K562 (cell line): ENCODE measurements around the gene SLC25A21. TPM values are rescaled to one million over a fixed set of nuclear protein-coding genes. Genes with fewer than 3 reads are reported as not detected.

Source experiments
- ATAC-seq: fragments of 200-7000 bp; cut with Tn5 transposase; 3 replicates; pipeline ENCODE4 v1.9.1; 2020; ENCODE audit warnings: moderate library complexity
- BruUV-seq: library from RNA; stranded (reverse); fragments of 400-500 nt; replicated peaks from 2 replicates; lab custom pipeline; 2021; lab: Mats Ljungman, UMichigan
- CTCF ChIA-PET: fragments of 300-600 bp; formaldehyde crosslinking; extraction: SDS; loops from one replicate; lab custom pipeline; 2021; ENCODE audit warnings: low intra/inter-chr PET ratio; lab: Yijun Ruan, JAX
- POLR2A ChIA-PET: fragments of 300-600, 350-650 bp; sonication (Branson Sonifier 250); formaldehyde crosslinking; extraction: SDS; loops from one replicate; lab custom pipeline; 2021; ENCODE audit warnings: antibody characterized with exemption, inconsistent platforms; lab: Yijun Ruan, JAX
- DNase-seq, 4 experiments: peaks; one replicate each; pipeline versions ENCODE4 v3.0.0 to v3.0.0-alpha.2; 2011 to 2018; ENCODE audit warnings: low spot score in 3 of 4, mixed read lengths in 3 of 4; ENCODE audit errors: extremely low read depth in 1 of 4
- FAIRE-seq: peaks from 2 replicates; lab custom pipeline; 2011; peaks lifted over from hg19 to GRCh38; lab: Jason Lieb, UNC
- H2AFZ ChIP-seq: 2 replicates; pipeline ENCODE4 v1.6.0; 2011; ENCODE audit warnings: low read depth, low read length, control low read depth, inconsistent platforms
- H3K27ac ChIP-seq: fragments of 200-600 bp; 3 replicates; pipeline ENCODE4 v1.8.0; 2011; ENCODE audit warnings: low read depth, mild to moderate bottlenecking, control low read depth, inconsistent platforms, low read length, moderate library complexity, mixed read lengths; ENCODE audit errors: extremely low read depth
- H3K27me3 ChIP-seq, 2 experiments: fragments of 300-600 bp in 1 of 2; 2 replicates in 1 of 2; 3 replicates in 1 of 2; pipeline versions ENCODE4 v1.6.0 to v1.8.0; 2011; ENCODE audit warnings: inconsistent platforms in 2 of 2, low read length in 2 of 2, mild to moderate bottlenecking in 1 of 2, mixed read lengths in 1 of 2, moderate library complexity in 1 of 2; ENCODE audit not compliant: control insufficient read depth in 2 of 2, insufficient read depth in 2 of 2
- H3K36me3 ChIP-seq: fragments of 300-600 bp; 3 replicates; pipeline ENCODE4 v1.8.0; 2011; ENCODE audit warnings: mild to moderate bottlenecking, low read length, inconsistent platforms; ENCODE audit not compliant: control insufficient read depth, insufficient read depth
- H3K4me1 ChIP-seq, 2 experiments: fragments of 200-600 bp in 1 of 2; replicated peaks in 1 of 2; 2 replicates in 1 of 2; 3 replicates in 1 of 2; pipeline versions ENCODE4 v1.5.1 to v1.8.0; 2011; ENCODE audit warnings: inconsistent platforms in 2 of 2, low read length in 2 of 2, mild to moderate bottlenecking in 1 of 2, mixed read lengths in 1 of 2, moderate library complexity in 1 of 2; ENCODE audit not compliant: control insufficient read depth in 2 of 2, insufficient read depth in 2 of 2
- H3K4me2 ChIP-seq: 2 replicates; pipeline ENCODE4 v1.6.1; 2011; ENCODE audit warnings: low read length, control low read depth, inconsistent platforms, mixed read lengths; ENCODE audit not compliant: insufficient read depth
- H3K4me3 ChIP-seq: fragments of 200-600 bp; sonication (generic), shearing (Covaris generic); 2 replicates; pipeline ENCODE4 v1.5.1; 2016; ENCODE audit warnings: control low read depth, inconsistent platforms
- H3K79me2 ChIP-seq: fragments of 200-600 bp; 3 replicates; pipeline ENCODE4 v1.8.0; 2011; ENCODE audit warnings: low read length, inconsistent platforms; ENCODE audit not compliant: control insufficient read depth, insufficient read depth
- H3K9ac ChIP-seq, 2 experiments: 2 replicates each; pipeline versions ENCODE4 v1.6.0 to v1.6.1; 2011; ENCODE audit warnings: low read depth in 2 of 2, low read length in 2 of 2, control low read depth in 1 of 2, inconsistent platforms in 1 of 2, mild to moderate bottlenecking in 1 of 2, mixed read lengths in 1 of 2; ENCODE audit not compliant: insufficient read depth in 1 of 2
- H3K9me1 ChIP-seq: one replicate; pipeline ENCODE4 v1.6.0; 2011; ENCODE audit warnings: inconsistent platforms, mild to moderate bottlenecking, low read length, moderate library complexity; ENCODE audit not compliant: control insufficient read depth, insufficient read depth
- H3K9me3 ChIP-seq: replicated peaks from 2 replicates; pipeline ENCODE4 v1.5.1; 2011; ENCODE audit warnings: low read depth, low read length, inconsistent platforms; ENCODE audit not compliant: control insufficient read depth, insufficient read depth
- H4K20me1 ChIP-seq: replicated peaks from 2 replicates; pipeline ENCODE4 v1.6.1; 2011; ENCODE audit warnings: low read length, inconsistent platforms, mixed read lengths; ENCODE audit not compliant: control insufficient read depth, insufficient read depth
- ARID1B ChIP-seq: fragments of 450-650 bp; IDR thresholded peaks from 2 replicates; pipeline ENCODE4 v1.6.1; 2016; ENCODE audit warnings: antibody characterized with exemption, mild to moderate bottlenecking, inconsistent platforms
- CCAR2 ChIP-seq: fragments of 200-400 bp; formaldehyde crosslinking; IDR thresholded peaks from 2 replicates; pipeline ENCODE4 v1.6.1; 2017; ENCODE audit warnings: mild to moderate bottlenecking, low read depth, low read length
- CSDE1 ChIP-seq, 2 experiments: fragments of 450-650 bp; IDR thresholded peaks; 2 replicates each; pipeline ENCODE4 v1.6.1; 2016; ENCODE audit warnings: mild to moderate bottlenecking in 1 of 2
- E2F5 ChIP-seq: sonication (generic); formaldehyde crosslinking; IDR thresholded peaks from 2 replicates; pipeline ENCODE4 v1.8.0; 2022; ENCODE audit warnings: mild to moderate bottlenecking, missing genetic modification reagents
- E2F8 ChIP-seq: fragments of 450-650 bp; IDR thresholded peaks from 2 replicates; pipeline ENCODE4 v1.7.1; 2018; ENCODE audit warnings: mild to moderate bottlenecking, low read depth; ENCODE audit not compliant: partially characterized antibody
- FOXK2 ChIP-seq, 2 experiments: fragments of 450-650 bp; IDR thresholded peaks in 1 of 2; conservative IDR thresholded peaks in 1 of 2; 2 replicates each; pipeline ENCODE4 v1.6.1; 2016; ENCODE audit warnings: low read depth in 2 of 2, mild to moderate bottlenecking in 1 of 2
- JUND ChIP-seq, 2 experiments: IDR thresholded peaks; 2 replicates in 1 of 2; 3 replicates in 1 of 2; pipeline ENCODE4 v1.6.1; 2011; ENCODE audit warnings: borderline replicate concordance in 2 of 2, low read depth in 2 of 2, low read length in 2 of 2, improper control_type of control experiment in 1 of 2, missing biosample characterization in 1 of 2, missing genetic modification characterization in 1 of 2, missing genetic modification reagents in 1 of 2
- RBM22 ChIP-seq: fragments of 200-400 bp; formaldehyde crosslinking; IDR thresholded peaks from 2 replicates; pipeline ENCODE4 v1.6.1; 2018; ENCODE audit warnings: low read length, low read depth; ENCODE audit not compliant: poor library complexity, severe bottlenecking
- SMARCA4 ChIP-seq: fragments of 450-650 bp; IDR thresholded peaks from 2 replicates; pipeline ENCODE4 v1.6.1; 2016
- ZNF133 ChIP-seq: fragments of 250-450 bp; sonication (Bioruptor Pico); IDR thresholded peaks from 2 replicates; pipeline ENCODE4 v1.4.0; 2020; ENCODE audit warnings: mild to moderate bottlenecking
- ZNF592 ChIP-seq: fragments of 450-650 bp; IDR thresholded peaks from 2 replicates; pipeline ENCODE4 v1.6.1; 2017; ENCODE audit warnings: antibody characterized with exemption, mild to moderate bottlenecking
- ZNF717 ChIP-seq: fragments of 250-450 bp; sonication (Bioruptor Pico); IDR thresholded peaks from 2 replicates; pipeline ENCODE4 v1.5.0; 2021
- WGBS: fragments of 100-300 bp; shearing (Covaris generic); methylation state at CpG from one replicate; pipeline ENCODE4 v1.1.6; 2016; ENCODE audit warnings: low coverage, mixed read lengths; ENCODE audit not compliant: insufficient coverage; ENCODE audit errors: missing lambda C conversion rate; 5-methylcytosine and 5-hydroxymethylcytosine counted together
- in situ Hi-C: fragments of 300-500 bp; cut with MboI; formaldehyde crosslinking; loops from 4 replicates; pipeline ENCODE4 v1.15.0; 2018; ENCODE audit warnings: inconsistent platforms, mixed read lengths
- intact Hi-C: fragments of 100-400 bp; cut with micrococcal nuclease; formaldehyde crosslinking; loops from 2 replicates; pipeline ENCODE4 v1.14.2; 2022
- polyA plus RNA-seq, 8 experiments: library from polyadenylated mRNA; depleted of rRNA in 4 of 8; stranded (reverse) in 5 of 8; unstranded in 3 of 8; fragments of >200 nt; fragmentation: Nextera tagmentation in 2 of 8; fragmentation: Illumina TruSeq in 1 of 8; extraction: Ambion mirVana in 2 of 8; extraction: Trizol in 1 of 8; gene quantifications; 2 replicates each; pipeline versions ENCODE4 v1.2.1 to v1.2.3, GENCODE V29; 2011 to 2014; ENCODE audit warnings: inconsistent platforms in 1 of 8, missing spikeins in 1 of 8
- total RNA-seq, 7 experiments: library from RNA; depleted of rRNA in 6 of 7; stranded (reverse); fragments of >200 nt in 6 of 7; fragmentation: Illumina TruSeq in 2 of 7; extraction: Trizol in 2 of 7; gene quantifications; 2 replicates each; pipeline versions ENCODE4 v1.2.1 to v1.2.3, GENCODE V29; 2011 to 2021; ENCODE audit warnings: low replicate concordance in 1 of 7

The SLC25A21 gene
- total and polyA plus RNA-seq, 9 of the 15 experiments (the other 6 are each of a cell fraction or from before 2014, with no cell fraction given) = 15.2 to 46.7 (median 28.7) TPM

- DNase-seq (peak in 1 of 4 experiments; percentile 25), FAIRE-seq (no peak), ATAC-seq (no peak)
- Histone ChIP-seq H3K4me2 (no peak overlapping the region), H4K20me1 (no peaks in the 10 kb centered on the region), H3K79me2 (peaks cover 52% of the 10 kb centered on the region), H3K27me3 (no peaks in the 10 kb centered on the region), H3K4me1 (peaks cover 0 to 49% of the 10 kb centered on the region in 2 experiments; a peak in 4 of 5 replicates), H3K27ac (peak overlapping the region; percentile 8; the same call in 1 of the 3 replicates), H3K9me1 (no peaks in the 10 kb centered on the region), H3K9ac (peak overlapping the region in 1 of 2 experiments; percentile 0; a peak in 1 of 4 replicates), H3K36me3 (no peaks in the 10 kb centered on the region; the same call in 2 of the 3 replicates), H3K9me3 (no peaks in the 10 kb centered on the region), H3K4me3 (no peak overlapping the region), H2AFZ (no peak overlapping the region)
- in situ Hi-C loops = no loop called here
- POLR2A ChIA-PET = interaction anchor here (0.5 kb wide), 2 partner anchors 12 to 13 kb away, joined by 3 read pairs; no protein-coding TSS in a partner anchor
- no TSS peak for BruUV-seq
- intact Hi-C loops = loop anchor here (10.0 kb wide), 1 partner anchor 221 kb away; the partner anchor contains the start of gene MIPOL1
- CTCF ChIA-PET = no interaction called here
- WGBS = 17% methylated on average over 1 of the region's 1 CpG
- TF ChIP-seq E2F8 (no peak), RBM22 (no peak), ZNF592 (0 out of 2 replicates have a peak, but pooled peaks have one; percentile 17), SMARCA4 (0 out of 2 replicates have a peak, but pooled peaks have one; percentile 38), ARID1B (peak; percentile 47; the same call in 1 of the 2 replicates), ZNF133 (no peak), CSDE1 (IDR thresholded peaks at IDR 0.05) (no peak), JUND (IDR thresholded peaks at IDR 0.05; ENCODE audit: borderline replicate concordance, low read depth, low read length) (peak; percentile 81), JUND (tag; IDR thresholded peaks at IDR 0.05; ENCODE audit: borderline replicate concordance, low read depth, low read length) (peak; percentile 69; the same call in 1 of the 3 replicates), E2F5 (CRISPR knock-in tag) (no peak), ZNF717 (CRISPR knock-in tag) (no peak), FOXK2 (conservative IDR thresholded peaks at IDR 0.05 in 1 of 2, IDR thresholded peaks at IDR 0.05 in 1 of 2; ENCODE audit: low read depth in 2 of 2) (no peak), CCAR2 (no peak)
Measured at GRCh38 chr14:36973806-36974442, 198.5 kb downstream of the SLC25A21 start.
